Glutamatergic neuron (in vitro differentiated cells): ENCODE results near the gene ST6GALNAC3. TPM values are rescaled to one million over a fixed set of nuclear protein-coding genes. Genes with fewer than 3 reads are reported as not detected.

ENCODE experiments used
- DNase-seq: peaks from one replicate; pipeline ENCODE4 v3.0.0; 2022
- H3K27ac Mint-ChIP-seq: one replicate; pipeline ENCODE4 v1.8.0; 2020; ENCODE audit warnings: mild to moderate bottlenecking, mixed read lengths, inconsistent platforms; ENCODE audit not compliant: unreplicated experiment
- H3K27me3 Mint-ChIP-seq: one replicate; pipeline ENCODE4 v1.8.0; 2020; ENCODE audit warnings: mild to moderate bottlenecking, moderate library complexity, mixed read lengths, inconsistent platforms; ENCODE audit not compliant: unreplicated experiment
- H3K36me3 Mint-ChIP-seq: one replicate; pipeline ENCODE4 v1.8.0; 2020; ENCODE audit warnings: mild to moderate bottlenecking, mixed read lengths, inconsistent platforms; ENCODE audit not compliant: unreplicated experiment
- H3K4me1 Mint-ChIP-seq: one replicate; pipeline ENCODE4 v1.8.0; 2020; ENCODE audit warnings: mild to moderate bottlenecking, low read depth, mixed read lengths, inconsistent platforms; ENCODE audit not compliant: unreplicated experiment
- H3K4me3 Mint-ChIP-seq: one replicate; pipeline ENCODE4 v1.8.0; 2020; ENCODE audit warnings: mild to moderate bottlenecking, mixed read lengths, inconsistent platforms; ENCODE audit not compliant: unreplicated experiment
- H3K9me3 Mint-ChIP-seq: one replicate; pipeline ENCODE4 v1.8.0; 2020; ENCODE audit warnings: mild to moderate bottlenecking, moderate library complexity, mixed read lengths, inconsistent platforms; ENCODE audit not compliant: unreplicated experiment
- total RNA-seq: library from RNA; stranded (reverse); fragmentation: NEBNext Ultra II Directional; extraction: Animal tissue kit (Norgen Biotek cat#: 25700); gene quantifications from one replicate; pipeline ENCODE4 v1.2.1, GENCODE V29; 2021; ENCODE audit not compliant: unreplicated experiment
- TF ChIP-seq, protein P1 (sequence below): fragments of 200-600 bp; sonication (generic); IDR thresholded peaks from one replicate; pipeline ENCODE4 v1.5.0; 2021; ENCODE audit not compliant: partially characterized antibody, unreplicated experiment

The ST6GALNAC3 gene
- total RNA-seq, 1 donor from 2014 or later, result 6.5 TPM

DNA sequence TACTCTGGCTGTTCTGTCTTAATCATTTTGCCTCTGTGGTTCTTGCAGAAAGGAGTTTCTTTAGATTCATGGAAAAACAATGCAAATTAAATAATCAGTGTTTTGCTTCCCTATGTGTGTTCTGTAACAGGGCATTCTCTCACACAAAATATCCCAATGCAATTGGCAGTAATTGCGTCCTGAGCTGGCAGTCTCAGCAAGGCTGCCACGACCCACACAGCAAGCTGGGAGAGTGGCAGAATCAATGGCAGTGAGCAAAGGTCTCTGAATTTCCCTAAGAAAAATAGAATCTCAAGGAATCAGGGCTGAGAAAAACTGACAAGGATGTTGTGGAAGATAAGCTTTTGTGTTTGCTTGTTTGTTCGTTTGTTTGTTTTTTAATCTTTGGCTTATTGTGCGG is 594.6 kb downstream of the ST6GALNAC3 start:
- TF ChIP-seq, protein P1, sequence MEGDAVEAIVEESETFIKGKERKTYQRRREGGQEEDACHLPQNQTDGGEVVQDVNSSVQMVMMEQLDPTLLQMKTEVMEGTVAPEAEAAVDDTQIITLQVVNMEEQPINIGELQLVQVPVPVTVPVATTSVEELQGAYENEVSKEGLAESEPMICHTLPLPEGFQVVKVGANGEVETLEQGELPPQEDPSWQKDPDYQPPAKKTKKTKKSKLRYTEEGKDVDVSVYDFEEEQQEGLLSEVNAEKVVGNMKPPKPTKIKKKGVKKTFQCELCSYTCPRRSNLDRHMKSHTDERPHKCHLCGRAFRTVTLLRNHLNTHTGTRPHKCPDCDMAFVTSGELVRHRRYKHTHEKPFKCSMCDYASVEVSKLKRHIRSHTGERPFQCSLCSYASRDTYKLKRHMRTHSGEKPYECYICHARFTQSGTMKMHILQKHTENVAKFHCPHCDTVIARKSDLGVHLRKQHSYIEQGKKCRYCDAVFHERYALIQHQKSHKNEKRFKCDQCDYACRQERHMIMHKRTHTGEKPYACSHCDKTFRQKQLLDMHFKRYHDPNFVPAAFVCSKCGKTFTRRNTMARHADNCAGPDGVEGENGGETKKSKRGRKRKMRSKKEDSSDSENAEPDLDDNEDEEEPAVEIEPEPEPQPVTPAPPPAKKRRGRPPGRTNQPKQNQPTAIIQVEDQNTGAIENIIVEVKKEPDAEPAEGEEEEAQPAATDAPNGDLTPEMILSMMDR, result no peak
- peaks cover 3% of the 10 kb centered on the region for H3K9me3 Mint-ChIP-seq
- peaks cover 5% of the 10 kb centered on the region for H3K36me3 Mint-ChIP-seq
- no peaks in the 10 kb centered on the region for H3K27me3 Mint-ChIP-seq
- DNase-seq, result no peak
- peaks cover 2% of the 10 kb centered on the region for H3K4me1 Mint-ChIP-seq
- H3K4me3 Mint-ChIP-seq, result no peak overlapping the region
- H3K27ac Mint-ChIP-seq, result no peak overlapping the region

DNA sequence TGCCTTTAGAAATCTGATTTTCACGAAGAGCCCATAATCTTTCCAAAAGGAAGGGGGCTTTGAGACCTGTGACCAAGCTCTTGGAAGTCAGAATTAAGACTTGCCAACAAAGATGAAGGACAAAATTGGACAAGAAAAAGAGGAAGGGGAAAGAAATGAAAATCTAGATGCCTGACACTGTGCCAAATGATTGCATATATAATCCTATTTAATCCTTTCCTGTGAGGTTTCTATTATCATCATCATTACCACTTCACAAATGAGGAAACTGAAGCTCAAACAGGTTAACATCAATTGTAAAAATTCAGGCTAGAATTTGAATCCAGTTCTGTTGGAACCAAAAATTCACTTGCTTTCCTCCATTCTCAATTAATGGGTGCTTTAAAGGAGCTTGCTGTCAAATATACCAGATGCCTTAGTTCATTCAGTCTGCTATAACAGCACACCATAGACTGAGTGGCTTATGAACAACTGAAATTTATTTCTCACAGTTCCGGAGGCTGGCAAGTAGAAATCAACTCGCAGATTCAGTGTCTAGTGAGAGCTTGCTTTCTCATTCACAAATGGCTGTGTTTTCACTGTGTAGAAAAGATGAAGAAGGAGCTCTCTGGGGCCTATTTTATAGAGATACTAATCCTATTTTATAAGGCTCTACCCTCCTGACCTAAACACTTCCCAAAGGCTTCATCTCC is 595.2 kb downstream of the ST6GALNAC3 start:
- H3K27me3 Mint-ChIP-seq, result no peaks in the 10 kb centered on the region
- peaks cover 1% of the 10 kb centered on the region for H3K9me3 Mint-ChIP-seq
- no peak overlapping the region for H3K4me3 Mint-ChIP-seq
- no peak overlapping the region for H3K27ac Mint-ChIP-seq
- TF ChIP-seq, protein P1, result no peak
- peaks cover 2% of the 10 kb centered on the region for H3K4me1 Mint-ChIP-seq
- H3K36me3 Mint-ChIP-seq, result peaks cover 5% of the 10 kb centered on the region
- no peak for DNase-seq

DNA sequence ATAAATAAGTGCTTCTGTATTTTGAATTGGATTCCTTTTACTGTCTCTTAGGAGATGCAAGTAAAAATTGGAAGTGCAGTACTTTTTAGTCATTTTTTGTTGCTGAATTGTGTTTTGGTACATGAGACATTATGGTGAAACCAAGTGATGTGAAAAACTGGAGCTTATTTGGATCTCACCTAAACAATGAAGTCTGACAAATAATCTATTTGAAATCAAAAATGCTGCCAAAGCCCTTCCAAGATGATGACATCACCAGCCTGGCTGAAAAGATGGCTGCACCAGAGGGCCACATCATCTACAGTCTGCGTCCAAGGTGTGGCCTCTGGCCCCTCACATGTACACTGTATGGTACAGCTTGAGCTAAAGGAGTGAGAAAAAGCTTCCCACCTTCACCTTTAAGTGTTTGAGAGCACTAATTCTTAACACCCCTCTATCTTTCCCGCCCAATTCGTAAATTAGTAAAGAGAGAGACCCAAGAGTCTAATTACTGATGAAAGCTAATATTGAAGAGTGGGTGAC is 600.2 kb downstream of the ST6GALNAC3 start:
- H3K27ac Mint-ChIP-seq, result no peak overlapping the region
- H3K4me3 Mint-ChIP-seq, result no peak overlapping the region
- H3K9me3 Mint-ChIP-seq, result peaks cover 1% of the 10 kb centered on the region
- TF ChIP-seq, protein P1, result no peak
- H3K4me1 Mint-ChIP-seq, result no peaks in the 10 kb centered on the region
- no peaks in the 10 kb centered on the region for H3K27me3 Mint-ChIP-seq
- no peak for DNase-seq
- H3K36me3 Mint-ChIP-seq, result peaks cover 5% of the 10 kb centered on the region

DNA sequence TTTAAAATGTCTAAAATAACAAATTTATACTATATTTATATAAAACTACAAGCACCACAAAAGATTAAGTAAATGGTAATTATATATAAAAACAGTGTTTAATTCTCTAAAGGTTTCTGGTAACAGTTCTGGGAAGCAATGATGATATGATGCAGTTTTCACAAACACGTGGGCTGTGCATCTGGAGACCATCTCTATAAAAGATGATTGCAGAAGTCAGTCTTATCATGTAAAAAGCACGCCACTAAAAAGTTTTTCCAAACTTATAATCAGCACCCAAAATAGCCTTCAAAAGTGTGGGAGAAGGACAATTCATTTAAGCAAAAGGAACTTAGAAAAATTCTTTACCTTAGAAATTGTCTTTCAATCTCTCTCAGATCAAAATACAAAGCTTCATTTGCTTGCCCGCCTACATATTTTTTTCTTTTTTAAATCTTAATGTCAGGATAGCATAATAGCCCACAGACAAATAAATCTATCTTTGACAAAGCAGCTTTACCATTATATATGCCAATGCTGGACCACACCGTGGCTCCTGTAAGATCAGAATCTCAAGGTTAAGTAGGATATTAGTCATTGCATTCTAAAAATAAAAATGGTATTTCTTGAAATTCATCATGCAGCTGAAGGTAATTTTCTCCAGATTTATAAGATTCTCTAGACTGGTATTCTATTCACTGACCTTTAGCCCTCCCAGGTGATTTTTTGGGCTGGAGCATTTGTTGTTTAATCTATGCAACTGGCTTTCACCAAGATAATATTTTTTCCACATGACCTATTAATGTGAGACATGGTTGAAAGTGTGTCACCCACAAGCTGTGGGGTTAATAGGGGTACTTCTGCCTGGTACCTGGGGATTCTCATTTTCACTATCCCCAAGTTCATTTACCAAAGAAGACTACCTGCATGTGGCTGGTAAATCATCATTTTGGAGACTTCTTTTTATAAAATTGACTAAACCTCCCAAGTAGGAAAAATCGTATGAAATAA is 603.2 kb downstream of the ST6GALNAC3 start:
- Mint-ChIP-seq H3K4me1 (peaks cover 9% of the 10 kb centered on the region), H3K27me3 (no peaks in the 10 kb centered on the region), H3K27ac (no peak overlapping the region), H3K36me3 (no peaks in the 10 kb centered on the region), H3K9me3 (no peaks in the 10 kb centered on the region), H3K4me3 (no peak overlapping the region)
- no peak for DNase-seq
- TF ChIP-seq, protein P1, result no peak
